GM20000 (cell line): Measurements from ENCODE around the gene RLBP1.

Experiments
- DNase-seq: peaks from one replicate; pipeline ENCODE4 v3.0.0; 2012; ENCODE audit warnings: low spot score
- CTCF ChIP-seq: IDR thresholded peaks from 2 replicates; pipeline ENCODE4 v1.5.1; 2012; ENCODE audit warnings: mild to moderate bottlenecking, control low read depth; ENCODE audit errors: extremely low read depth, missing control alignments

Gene RLBP1

DNA sequence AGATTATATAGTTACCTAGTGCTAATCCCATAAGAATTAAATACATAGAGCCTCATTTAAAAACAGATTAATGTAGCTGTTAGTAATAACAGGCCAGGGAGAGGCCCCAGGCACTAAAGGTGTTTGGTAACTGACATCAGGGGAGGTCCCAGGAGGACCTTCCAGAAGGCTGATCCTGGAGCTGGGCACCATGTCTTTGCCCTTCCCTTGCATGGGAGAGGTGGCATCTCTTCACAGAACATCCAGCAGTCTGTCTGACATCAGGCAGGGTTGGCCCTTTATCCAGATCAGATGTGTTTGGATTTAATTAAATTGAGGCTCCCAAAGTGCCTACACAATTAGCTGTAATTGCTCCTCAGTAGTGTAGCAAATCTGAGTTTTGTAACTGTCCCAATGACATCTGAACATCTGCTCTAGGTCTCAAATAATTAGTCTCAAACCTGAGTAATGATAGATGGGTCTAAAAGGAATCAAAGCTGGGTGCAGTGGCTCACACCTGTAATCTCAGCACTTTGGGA is 53.0 kb downstream of the RLBP1 start:
- DNase-seq: no peak
- no peak for TF ChIP-seq CTCF

DNA sequence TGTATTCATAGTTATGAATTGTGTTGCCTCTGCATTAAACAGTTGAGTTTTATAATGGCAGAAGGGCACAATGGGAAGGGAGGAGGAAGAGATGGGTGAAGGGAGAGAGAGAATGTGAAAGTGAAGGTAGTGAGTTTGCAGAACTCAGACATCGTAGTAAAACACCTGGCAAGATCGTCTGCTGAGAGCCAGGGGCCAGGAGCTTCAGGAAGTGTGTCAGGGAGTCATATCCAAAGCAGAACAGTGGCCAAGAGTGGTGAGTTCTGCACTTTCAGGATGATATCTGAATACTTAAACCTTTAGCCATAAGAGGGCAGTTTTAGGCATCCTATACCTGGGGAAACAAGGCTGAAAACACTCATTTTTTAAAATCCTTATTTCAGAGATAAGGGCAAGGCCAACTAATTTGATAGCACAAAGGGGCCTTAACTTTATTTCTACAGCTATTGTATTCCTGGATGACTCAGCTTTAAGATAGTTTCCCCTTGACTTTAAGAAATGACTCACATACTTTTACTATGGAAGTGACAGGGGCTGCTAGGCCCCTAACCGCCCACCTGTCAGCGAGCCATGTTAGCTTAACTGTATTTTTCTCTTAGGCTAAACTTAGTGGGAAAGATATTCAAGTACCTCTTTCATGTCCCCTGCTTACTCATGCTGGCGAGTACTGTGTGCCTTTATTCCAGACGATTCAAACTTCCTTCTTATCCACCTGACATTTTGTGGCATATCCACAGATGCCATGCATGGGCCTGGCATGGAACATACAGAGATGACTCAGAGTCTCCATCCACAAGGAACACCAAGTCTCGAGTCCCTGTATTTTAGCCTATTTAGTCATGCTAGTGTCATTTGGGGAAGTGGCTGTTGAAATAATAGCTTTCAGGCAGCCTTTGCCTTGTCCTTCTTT is 53.9 kb downstream of the RLBP1 start:
- no peak for TF ChIP-seq CTCF
- peak; percentile 42 for DNase-seq

DNA sequence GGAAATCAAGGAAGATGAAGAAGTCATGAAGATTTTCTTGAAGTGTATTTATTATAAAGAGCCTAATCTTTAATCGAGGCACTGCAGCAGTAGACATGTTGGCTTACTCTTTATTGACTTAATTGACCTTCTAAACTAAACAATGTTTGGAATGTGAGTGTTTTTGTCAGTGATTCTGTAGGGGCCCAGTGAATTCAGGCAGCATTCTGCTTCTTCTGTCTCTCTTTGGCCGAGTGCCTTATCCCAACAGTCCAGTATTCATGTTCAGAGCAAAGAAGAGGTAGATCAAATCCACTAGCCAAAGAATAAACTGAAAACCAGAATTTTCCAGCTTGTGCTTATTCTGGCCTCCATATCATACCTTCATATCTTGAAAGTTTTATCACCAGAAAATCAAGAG is 55.7 kb downstream of the RLBP1 start:
- DNase-seq: no peak

DNA sequence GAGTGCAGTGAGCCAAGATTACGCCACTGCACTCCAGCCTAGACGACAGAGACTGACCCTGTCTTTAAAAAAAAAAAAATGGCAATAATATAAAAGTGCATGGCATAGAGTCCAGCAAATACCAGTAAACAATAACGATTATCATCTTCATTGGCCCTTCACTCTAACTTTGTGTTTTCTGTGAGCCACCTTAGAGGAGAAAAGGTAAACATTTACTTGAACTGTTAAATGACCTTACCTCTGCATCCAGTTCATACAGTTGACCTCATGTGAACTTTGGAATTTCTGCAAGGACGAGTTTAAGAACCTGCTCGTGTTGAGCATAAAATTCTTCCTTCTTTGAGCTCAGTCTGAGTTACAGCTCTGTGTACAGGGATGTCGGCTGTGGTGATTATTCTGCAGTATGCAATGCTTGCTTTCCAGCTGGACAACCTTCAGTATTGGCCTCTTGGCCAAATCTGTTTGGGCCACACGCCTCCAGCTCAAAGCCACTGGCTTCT is 56.6 kb downstream of the RLBP1 start:
- TF ChIP-seq CTCF: no peak
- DNase-seq: no peak

More for the DNA sequence above, 55.7 kb downstream of the RLBP1 start:
- TF ChIP-seq CTCF: no peak

GRCh38 chr15:89163271-89164055 is 57.9 kb downstream of the RLBP1 start:
- DNase-seq: no peak
- no peak for TF ChIP-seq CTCF

DNA sequence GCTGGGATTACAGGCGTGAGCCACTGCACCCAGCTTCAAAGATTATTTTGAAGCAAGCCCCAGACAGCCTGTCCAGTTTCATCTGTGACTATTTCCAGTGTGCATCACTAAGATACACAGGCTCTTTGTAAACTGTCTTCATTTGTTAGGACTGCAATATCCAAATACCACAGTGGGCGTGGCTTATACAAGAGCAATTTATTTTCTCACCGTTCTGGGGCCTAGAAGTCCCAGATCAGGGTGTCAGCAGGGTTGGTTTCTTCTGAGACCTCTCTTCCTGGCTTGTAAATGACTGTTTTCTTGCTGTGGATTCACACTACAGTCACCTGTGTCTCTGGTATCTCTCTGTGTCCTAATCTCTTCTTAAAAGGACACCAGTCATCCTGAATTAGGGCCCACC is 59.7 kb downstream of the RLBP1 start:
- no peak for TF ChIP-seq CTCF
- DNase-seq: no peak
